Measurements from ENCODE around the gene CLDN9. TPM values are rescaled to one million over a fixed set of nuclear protein-coding genes. Genes with fewer than 3 reads are reported as not detected.

Gene CLDN9
- total and polyA plus RNA-seq, 2 donors (not counting 1 experiment from before 2014, with no cell fraction given), result 0.04 TPM; not detected in 1

DNA sequence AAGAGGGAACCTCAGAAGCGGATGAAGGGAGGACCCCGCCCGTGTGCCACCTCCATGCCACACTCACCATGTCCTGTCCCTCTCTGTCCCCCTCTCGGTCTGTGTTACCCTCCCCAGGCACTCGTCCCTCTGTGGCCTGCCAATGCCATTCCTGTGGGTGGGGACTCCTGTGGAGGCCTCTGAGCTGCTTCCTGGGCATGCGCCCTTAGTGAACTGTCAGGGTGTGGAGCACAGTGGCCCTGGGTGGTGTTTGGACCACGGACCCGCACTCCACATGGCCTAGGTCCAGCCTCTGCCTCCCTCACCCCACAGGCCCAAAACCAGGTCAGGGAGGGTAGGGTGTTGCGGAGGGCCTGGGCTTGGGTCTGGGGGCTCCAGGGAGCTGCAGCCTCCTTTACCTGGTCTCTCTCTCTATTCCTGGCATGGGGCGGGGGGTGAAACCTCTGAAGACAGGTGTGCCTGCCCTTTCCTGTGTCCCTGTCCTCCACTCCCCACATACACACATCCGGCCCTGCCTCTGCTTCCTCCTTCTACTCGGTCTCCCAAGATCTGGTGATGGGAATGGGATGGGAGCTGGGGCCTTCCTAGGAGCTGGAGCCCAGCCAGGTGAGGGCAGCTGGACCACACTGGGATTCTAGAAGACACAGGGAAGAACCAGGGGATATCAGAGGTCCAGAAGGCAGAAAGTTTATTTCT lies 21.0 kb upstream of the CLDN9 start:
- H3K4me2 ChIP-seq (replicated peaks; ENCODE audit: low read depth, low read length, poor library complexity, severe bottlenecking), result no peak overlapping the region
- H3K27ac ChIP-seq (ENCODE audit: low read length in 2 of 2), result no peak overlapping the region
- H3K9ac ChIP-seq (ENCODE audit: low read length), result no peak overlapping the region
- ChIA-PET CTCF (interaction anchor here (0.6 kb wide), 2 partner anchors 11 to 672 kb away, joined by 3 read pairs; no protein-coding TSS in a partner anchor), POLR2A (no interaction called here)
- H3K9me3 Mint-ChIP-seq (ENCODE audit: insufficient read depth), result no peaks in the 10 kb centered on the region
- H3K27ac Mint-ChIP-seq, result no peak overlapping the region
- no peak overlapping the region for H2AFZ ChIP-seq (ENCODE audit: insufficient read depth, low read depth, low read length, poor library complexity, severe bottlenecking)
- H3K36me3 ChIP-seq (replicated peaks in 1 of 2; ENCODE audit: control extremely low read depth in 1 of 2, control insufficient read depth in 1 of 2, extremely low read depth in 1 of 2, insufficient read depth in 2 of 2, low read length in 1 of 2), result no peaks in the 10 kb centered on the region
- H3K79me2 ChIP-seq (ENCODE audit: control insufficient read depth, insufficient read depth, low read length), result no peaks in the 10 kb centered on the region
- no peaks in the 10 kb centered on the region for H3K4me1 Mint-ChIP-seq
- TF ChIP-seq, protein P1, sequence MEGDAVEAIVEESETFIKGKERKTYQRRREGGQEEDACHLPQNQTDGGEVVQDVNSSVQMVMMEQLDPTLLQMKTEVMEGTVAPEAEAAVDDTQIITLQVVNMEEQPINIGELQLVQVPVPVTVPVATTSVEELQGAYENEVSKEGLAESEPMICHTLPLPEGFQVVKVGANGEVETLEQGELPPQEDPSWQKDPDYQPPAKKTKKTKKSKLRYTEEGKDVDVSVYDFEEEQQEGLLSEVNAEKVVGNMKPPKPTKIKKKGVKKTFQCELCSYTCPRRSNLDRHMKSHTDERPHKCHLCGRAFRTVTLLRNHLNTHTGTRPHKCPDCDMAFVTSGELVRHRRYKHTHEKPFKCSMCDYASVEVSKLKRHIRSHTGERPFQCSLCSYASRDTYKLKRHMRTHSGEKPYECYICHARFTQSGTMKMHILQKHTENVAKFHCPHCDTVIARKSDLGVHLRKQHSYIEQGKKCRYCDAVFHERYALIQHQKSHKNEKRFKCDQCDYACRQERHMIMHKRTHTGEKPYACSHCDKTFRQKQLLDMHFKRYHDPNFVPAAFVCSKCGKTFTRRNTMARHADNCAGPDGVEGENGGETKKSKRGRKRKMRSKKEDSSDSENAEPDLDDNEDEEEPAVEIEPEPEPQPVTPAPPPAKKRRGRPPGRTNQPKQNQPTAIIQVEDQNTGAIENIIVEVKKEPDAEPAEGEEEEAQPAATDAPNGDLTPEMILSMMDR (IDR thresholded peaks at IDR 0.05), result no peak
- no peak for TF ChIP-seq EZH2 (IDR thresholded peaks at IDR 0.05; ENCODE audit: borderline replicate concordance, insufficient read depth, low read depth, low read length, poor library complexity, severe bottlenecking)
- no peak overlapping the region for H3K4me3 ChIP-seq (ENCODE audit: control extremely low read depth in 1 of 5, extremely low read depth in 1 of 5, insufficient read depth in 1 of 5, low read depth in 2 of 5, low read length in 4 of 5)
- H3K27me3 Mint-ChIP-seq, result no peaks in the 10 kb centered on the region
- 82% methylated on average over 4 of the region's 12 CpGs for WGBS (ENCODE audit: insufficient coverage)
- intact Hi-C loops (cut with micrococcal nuclease), result no loop called here
- H3K9me3 ChIP-seq (ENCODE audit: control extremely low read depth in 1 of 3, control insufficient read depth in 2 of 3, insufficient read depth in 1 of 3, low read length in 2 of 3), result no peaks in the 10 kb centered on the region
- H4K20me1 ChIP-seq (ENCODE audit: control insufficient read depth, insufficient read depth, low read length, poor library complexity, severe bottlenecking), result no peaks in the 10 kb centered on the region
- H3K4me1 ChIP-seq (ENCODE audit: control insufficient read depth in 2 of 2, insufficient read depth in 2 of 2, low read length in 2 of 2), result no peaks in the 10 kb centered on the region
- ATAC-seq (ENCODE audit: low read depth) (no peak), DNase-seq (no peak)
- no peak overlapping the region for H3K4me3 Mint-ChIP-seq
- H3K27me3 ChIP-seq (replicated peaks in 1 of 4; ENCODE audit: control extremely low read depth in 1 of 4, control insufficient read depth in 3 of 4, insufficient read depth in 4 of 4, low read length in 3 of 4), result peaks cover 0 to 4% (median 0%) of the 10 kb centered on the region in 4 experiments

DNA sequence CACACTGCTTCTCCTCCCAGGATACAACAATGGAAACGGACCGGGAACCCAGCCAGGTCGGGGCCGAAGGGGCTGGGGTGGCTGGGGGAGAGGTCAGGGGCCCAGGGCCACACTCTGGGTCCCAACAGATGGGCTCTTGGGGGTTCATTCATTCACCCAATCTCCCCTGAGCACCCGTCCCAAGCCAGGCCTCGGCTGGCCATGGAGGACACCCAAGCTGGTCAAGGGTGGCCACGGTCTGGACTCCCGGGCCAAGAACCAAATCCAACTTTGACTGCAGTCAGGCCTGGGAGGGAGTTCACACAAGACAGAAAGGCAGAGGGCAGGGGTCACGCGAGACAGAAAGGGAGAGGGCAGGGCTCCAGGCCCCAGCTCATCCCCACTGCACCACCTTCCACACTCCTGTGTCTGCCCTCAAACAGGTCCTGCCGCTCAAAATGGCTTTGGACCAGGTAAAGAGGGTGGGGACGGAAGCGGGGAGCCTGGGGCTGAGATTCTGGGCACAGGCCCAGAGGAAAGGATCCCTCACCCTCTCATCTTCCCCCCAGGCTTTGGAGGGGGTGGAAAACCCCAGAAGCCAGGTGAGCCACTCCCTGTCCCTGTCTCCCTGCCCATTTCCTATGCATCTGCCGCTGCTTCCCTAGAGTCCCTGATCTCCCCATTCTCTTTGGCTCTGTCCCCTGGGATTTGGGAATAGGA lies 20.2 kb upstream of the CLDN9 start:
- no peak overlapping the region for H3K27ac Mint-ChIP-seq
- H3K27me3 Mint-ChIP-seq, result no peaks in the 10 kb centered on the region
- H3K4me3 Mint-ChIP-seq, result no peak overlapping the region
- no peaks in the 10 kb centered on the region for H3K9me3 ChIP-seq (ENCODE audit: control extremely low read depth in 1 of 3, control insufficient read depth in 2 of 3, insufficient read depth in 1 of 3, low read length in 2 of 3)
- H3K9ac ChIP-seq (ENCODE audit: low read length), result no peak overlapping the region
- POLR2A ChIA-PET, result no interaction called here
- H3K4me1 ChIP-seq (ENCODE audit: control insufficient read depth in 2 of 2, insufficient read depth in 2 of 2, low read length in 2 of 2), result no peaks in the 10 kb centered on the region
- TF ChIP-seq, protein P1 (IDR thresholded peaks at IDR 0.05), result no peak
- no peak for TF ChIP-seq EZH2 (IDR thresholded peaks at IDR 0.05; ENCODE audit: borderline replicate concordance, insufficient read depth, low read depth, low read length, poor library complexity, severe bottlenecking)
- H3K4me1 Mint-ChIP-seq, result no peaks in the 10 kb centered on the region
- DNase-seq (no peak), ATAC-seq (ENCODE audit: low read depth) (no peak)
- no peak overlapping the region for H3K4me3 ChIP-seq (ENCODE audit: control extremely low read depth in 1 of 5, extremely low read depth in 1 of 5, insufficient read depth in 1 of 5, low read depth in 2 of 5, low read length in 4 of 5)
- no peaks in the 10 kb centered on the region for H3K79me2 ChIP-seq (ENCODE audit: control insufficient read depth, insufficient read depth, low read length)
- H3K36me3 ChIP-seq (replicated peaks in 1 of 2; ENCODE audit: control extremely low read depth in 1 of 2, control insufficient read depth in 1 of 2, extremely low read depth in 1 of 2, insufficient read depth in 2 of 2, low read length in 1 of 2), result no peaks in the 10 kb centered on the region
- CTCF ChIA-PET, result no interaction called here
- H3K9me3 Mint-ChIP-seq (ENCODE audit: insufficient read depth), result no peaks in the 10 kb centered on the region
- no peak overlapping the region for H2AFZ ChIP-seq (ENCODE audit: insufficient read depth, low read depth, low read length, poor library complexity, severe bottlenecking)
- H3K27ac ChIP-seq (ENCODE audit: low read length in 2 of 2), result no peak overlapping the region
- H3K27me3 ChIP-seq (replicated peaks in 1 of 4; ENCODE audit: control extremely low read depth in 1 of 4, control insufficient read depth in 3 of 4, insufficient read depth in 4 of 4, low read length in 3 of 4), result peaks cover 0 to under 1% (median 0%) of the 10 kb centered on the region in 4 experiments
- H3K4me2 ChIP-seq (replicated peaks; ENCODE audit: low read depth, low read length, poor library complexity, severe bottlenecking), result no peak overlapping the region
- intact Hi-C loops (cut with micrococcal nuclease), result no loop called here
- no peaks in the 10 kb centered on the region for H4K20me1 ChIP-seq (ENCODE audit: control insufficient read depth, insufficient read depth, low read length, poor library complexity, severe bottlenecking)
- 84% methylated on average over 4 of the region's 14 CpGs for WGBS (ENCODE audit: insufficient coverage)
